CD4-positive, alpha-beta T cell treated with Interleukin-4 for 4 hours (primary cell): ENCODE measurements around the gene FBXL20.
"Not testable (repeated sequence)": the region's sequence is repeated elsewhere in the genome, so short reads cannot be mapped to it uniquely, and the experiment has no call there.

Source experiments
- DNase-seq: peaks from one replicate; pipeline ENCODE4 v3.0.0-alpha.2; 2020

The FBXL20 gene

DNA sequence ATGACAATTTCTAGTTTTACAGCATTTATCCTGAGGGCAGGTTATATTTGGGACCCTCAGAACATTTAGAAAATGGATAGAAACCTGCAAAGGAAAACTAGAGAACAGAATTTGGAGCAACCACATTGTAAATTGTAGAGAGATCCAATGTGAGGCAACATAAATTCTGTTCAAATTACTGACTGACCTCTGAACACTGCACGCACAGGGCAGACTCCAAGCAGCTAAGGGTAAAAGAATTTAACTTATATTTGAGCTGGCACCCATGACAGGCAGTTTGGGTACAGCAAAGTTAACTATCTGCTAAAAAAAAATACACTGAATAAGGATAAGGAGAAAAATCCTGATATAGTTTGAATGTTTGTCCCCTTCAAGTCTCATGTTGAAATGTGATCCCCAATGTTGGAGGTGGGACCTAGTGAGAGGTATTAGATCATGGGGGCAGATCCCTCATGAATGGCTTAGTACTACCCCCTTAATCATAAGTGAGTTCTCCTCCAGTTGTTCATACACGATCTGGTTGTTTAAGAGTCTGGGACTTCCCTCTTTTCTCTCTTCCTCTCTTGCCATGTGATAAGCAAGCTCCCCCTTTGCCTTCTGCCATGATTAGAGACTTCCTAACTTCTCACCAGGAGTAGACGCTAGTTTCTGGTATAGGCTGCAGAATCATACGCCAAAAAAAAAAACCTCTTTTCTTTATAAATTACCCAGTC, 75.7 kb downstream of the FBXL20 start:
- DNase-seq, result no peak

DNA sequence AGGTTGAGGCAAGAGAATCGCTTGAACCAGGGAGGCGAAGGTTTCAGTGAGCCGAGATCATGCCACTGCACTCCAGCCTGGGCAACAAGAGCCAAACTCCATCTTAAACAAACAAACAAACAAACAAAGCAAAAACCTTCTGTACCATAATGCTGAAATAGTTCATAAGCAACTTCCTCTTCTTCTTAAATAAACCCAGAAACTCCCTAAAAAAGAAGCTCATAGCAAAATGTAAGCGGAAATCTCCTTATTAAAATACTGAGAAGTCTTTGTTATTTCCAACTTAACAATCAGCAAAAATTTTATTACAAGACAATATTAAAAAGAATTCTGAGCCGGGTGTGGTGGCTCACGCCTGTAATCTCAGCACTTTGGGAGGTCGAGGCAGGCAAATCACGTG, 82.8 kb downstream of the FBXL20 start:
- no peak for DNase-seq

DNA sequence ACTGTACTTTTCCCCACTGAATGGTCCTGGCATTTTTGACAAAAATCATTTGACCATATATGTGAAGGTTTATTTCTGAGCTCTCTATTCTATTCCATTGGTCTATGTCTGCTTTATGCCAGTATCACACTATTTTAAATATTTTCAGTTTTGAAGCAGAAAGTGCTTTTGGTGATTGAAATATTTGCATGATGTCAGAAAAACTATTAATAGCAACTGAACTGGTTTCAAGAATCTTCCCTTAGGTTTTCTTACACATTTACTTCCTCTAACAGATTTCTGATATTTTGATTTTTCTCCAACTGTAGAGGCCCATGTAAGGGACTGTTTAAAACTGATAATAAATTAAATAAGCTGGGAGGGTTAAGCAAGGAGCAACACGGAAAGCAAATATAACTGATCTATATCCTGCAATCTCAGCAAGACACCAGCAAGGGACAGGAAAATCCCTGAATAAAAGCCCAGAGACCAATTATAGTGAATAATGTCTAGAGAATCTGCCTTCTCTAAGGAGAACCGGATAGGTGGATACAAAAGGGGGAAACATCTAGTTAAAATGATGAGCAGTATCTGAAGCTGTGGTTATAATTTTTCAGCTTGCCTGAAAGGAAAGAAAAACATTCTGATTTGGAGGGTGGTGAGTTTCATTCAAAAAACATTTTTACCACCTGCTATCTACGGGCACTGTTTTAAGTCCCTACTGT, 94.8 kb downstream of the FBXL20 start:
- DNase-seq, result no peak

DNA sequence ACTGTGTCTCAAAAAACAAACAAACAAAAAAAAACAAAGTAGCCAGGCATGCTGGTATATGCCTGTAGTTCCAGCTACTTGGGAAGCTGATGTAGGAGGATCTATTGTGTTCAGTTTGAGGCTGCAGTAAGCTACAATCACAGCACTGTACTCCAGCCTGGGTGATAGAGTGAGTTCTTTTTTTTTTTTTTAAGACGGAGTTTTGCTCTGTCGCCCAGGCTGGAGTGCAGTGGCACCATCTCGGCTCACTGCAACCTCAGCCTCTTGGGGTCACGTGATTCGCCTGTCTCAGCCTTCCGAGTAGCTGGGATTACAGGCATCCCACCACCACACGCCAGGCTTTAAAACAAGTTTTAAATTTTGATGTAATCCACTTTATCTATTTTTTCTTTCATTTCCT, 95.4 kb downstream of the FBXL20 start:
- DNase-seq, result no peak

DNA sequence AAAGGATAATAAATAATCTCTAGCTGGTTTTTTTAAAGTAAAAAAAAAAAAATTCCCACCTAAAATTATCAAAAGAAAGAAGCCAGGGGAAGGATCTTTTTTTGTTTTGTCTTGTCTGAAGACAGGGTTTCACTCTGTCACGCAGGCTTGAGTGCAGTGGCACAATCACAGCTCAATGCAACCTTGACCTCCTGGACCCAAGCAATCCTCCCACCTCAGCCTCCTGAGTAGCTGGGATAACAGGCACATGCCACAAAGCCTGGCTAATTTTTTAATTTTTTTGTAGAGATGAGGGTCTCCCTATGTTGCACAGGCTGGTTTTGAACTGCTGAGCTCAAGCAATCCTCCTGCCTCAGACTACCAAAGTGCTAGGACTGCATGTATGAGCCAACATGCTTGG, 97.2 kb downstream of the FBXL20 start:
- DNase-seq, result no peak

DNA sequence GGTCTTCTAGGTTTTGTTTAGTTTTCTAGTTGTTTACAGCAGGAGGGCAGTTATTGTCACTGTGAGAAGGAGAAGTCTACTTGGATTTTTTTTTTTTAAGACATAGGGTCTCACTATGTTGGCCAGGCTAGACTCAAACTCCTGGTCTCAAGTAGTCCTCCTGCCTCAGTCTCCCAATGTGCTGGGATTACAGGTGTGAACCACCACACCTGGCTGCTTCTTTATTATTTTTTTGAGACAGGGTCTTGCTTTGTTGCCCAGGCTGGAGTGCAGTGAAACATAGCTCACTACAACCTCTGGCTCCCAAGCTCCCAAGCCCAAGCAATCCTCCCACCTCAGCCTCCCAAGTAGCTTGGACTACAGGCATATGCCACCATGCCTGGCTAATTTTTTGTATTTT, 107.4 kb downstream of the FBXL20 start:
- no peak for DNase-seq

DNA sequence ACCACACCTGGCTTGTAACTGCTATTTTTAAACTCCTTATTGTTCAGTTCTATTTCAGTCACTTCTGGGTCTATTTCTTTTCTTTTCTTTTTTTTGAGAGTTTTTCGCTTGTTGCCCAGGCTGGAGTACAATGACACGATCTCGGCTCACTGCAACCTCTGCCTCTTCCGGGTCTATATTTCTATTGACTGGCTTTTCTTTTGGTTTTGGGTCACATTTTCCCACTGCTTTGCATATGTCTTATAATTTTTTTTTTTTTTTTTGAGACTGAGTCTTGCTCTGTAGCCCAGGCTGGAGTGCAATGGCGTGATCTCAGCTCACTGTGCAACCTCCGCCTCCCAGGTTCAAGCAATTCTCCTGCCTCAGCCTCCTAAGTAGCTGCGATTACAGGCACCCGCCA, 108.9 kb downstream of the FBXL20 start:
- not testable (repeated sequence) for DNase-seq

DNA sequence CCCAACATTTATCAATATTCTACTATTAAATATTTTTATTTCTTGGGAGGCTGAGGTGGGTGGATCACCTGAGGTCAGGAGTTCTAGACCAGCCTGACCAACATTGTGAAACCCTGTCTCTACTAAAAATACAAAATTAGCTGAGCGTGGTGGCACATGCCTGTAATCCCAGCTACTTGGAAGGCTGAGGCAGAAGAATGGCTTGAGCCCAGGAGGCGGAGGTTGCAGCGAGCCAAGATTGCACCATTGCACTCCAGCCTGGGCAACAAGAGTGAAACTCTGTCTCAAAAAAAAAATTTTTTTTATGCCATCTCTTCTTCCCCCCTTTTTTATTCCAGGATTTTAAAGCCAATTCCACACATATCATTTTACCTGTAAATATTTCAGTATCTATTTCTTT, 114.9 kb downstream of the FBXL20 start:
- DNase-seq, result not testable (repeated sequence)

DNA sequence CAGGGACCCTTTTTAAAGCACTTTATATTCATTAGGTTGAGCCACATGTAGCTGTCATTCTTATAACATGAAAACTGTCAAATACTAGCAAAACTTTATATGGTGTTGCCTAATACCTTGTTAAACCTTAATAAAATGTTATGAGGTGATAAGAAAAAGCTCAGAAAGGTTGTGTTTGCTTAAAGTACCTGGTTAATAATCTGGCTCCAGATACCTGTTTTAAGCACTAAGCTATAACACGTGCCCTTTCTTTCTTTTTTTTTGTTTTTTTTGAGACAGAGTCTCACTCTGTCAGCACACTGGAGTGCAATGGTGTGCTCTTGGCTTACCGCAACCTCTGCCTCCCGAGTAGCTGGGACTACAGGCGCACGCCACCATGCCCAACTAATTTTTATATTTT, 116.7 kb downstream of the FBXL20 start:
- no peak for DNase-seq

DNA sequence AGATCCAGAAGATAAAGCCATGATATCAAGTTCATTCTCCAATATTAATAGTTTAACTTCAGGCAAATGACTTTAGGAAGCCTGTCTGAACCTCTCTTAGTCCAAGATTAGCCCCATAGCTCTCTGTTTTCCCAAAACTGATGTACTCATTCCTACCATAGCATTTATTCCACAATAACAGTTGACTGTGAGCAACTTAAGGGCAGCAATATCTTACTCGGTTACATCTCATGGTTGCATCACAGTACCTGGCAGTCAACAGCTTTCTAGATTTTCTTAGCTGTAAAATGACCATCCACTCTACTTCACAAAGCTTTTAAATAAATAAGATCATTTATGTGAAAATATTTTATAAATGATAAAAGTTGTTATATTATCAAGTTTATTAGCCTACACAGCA, 117.5 kb downstream of the FBXL20 start:
- no peak for DNase-seq

DNA sequence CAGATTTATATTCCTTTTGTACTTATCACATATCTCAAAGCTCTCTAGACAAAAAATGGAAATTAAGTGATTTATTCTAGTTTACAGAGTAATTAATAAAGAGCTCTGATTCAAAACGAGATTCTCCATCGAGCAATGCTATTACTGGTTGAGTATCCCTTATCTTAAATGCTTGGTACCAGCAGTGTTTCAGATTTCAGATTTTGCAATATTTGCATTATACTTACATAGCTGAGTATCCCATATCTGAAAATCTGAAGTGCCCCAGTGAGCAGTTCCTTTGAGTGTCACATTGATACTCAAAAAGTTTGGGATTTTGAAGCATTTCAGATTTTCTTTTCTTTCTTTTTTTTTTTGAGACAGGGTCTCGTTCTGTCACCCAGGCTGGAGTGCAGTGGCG, 118.3 kb downstream of the FBXL20 start:
- no peak for DNase-seq

DNA sequence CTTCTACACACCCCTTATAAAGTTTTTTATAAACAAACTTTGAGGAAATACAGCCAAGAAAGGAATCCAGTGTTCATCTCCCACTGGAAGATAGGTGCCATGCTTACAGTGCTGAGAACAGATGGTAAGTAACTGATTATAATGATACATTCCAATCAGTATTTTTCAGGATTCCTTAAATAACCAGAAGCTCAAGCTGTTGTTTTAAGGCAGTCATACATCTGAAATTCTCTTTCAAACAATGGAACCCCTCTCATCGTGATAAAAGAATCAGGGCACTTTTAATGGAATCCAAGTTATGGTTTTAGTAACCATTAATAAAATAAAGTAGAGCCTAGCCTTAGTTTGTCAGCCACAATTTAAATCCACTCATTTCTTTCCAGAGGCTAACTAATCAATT, 119.6 kb downstream of the FBXL20 start:
- no peak for DNase-seq

DNA sequence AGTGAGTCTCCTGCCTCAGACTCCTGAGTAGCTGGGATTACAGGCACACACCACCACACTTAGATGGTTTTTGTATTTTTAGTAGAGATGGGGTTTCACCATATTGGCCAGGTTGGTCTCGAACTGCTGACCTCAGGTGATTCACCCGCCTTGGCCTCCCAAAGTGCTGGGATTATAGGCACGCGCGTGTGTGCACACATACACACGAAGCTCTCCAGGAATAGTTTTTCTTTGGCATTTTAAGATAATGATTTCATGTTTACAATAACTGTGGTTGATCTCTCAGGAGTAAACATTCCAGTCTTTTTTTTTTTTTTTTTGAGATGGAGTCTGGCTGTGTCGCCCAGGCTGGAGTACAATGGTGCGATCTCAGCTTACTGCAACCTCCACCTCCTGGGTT, 123.2 kb downstream of the FBXL20 start:
- not testable (repeated sequence) for DNase-seq

DNA sequence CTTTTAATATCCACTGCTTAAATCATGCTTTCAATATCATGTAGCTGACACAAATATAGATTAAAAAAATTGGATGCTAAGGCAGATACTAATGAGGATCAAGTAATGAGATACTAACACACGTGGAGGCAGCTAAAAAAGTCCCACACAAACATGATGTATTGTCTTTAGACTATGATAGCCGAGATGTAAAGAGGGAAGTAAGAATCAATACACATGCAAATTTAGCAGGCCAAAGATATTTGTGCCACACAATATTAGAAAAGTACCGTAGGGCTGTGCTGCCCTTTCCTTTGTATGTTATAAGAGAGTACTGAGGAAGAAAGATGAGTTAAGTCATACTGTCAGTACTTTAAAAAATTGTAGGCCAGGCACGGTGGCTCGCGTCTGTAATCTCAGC, 124.3 kb downstream of the FBXL20 start:
- DNase-seq, result no peak

DNA sequence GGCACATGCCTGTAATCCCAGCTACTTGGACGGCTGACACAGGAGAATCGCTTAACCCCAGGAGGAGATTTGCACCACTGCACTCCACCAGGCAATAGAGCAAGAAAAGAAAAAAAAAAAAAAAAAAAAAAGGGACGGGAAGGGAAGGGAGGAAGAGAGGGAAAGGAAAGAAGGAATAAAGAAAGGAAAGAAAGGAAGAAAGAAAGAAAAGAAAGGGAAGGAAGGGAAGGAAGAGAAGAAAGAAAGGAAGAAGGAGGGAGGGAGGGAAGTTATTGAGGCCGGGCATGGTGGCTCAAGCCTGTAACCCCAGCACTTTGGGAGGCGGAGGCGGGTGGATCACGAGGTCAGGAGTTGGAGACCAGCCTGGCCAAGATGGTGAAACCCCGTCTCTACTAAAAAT, 125.3 kb downstream of the FBXL20 start:
- DNase-seq, result no peak

DNA sequence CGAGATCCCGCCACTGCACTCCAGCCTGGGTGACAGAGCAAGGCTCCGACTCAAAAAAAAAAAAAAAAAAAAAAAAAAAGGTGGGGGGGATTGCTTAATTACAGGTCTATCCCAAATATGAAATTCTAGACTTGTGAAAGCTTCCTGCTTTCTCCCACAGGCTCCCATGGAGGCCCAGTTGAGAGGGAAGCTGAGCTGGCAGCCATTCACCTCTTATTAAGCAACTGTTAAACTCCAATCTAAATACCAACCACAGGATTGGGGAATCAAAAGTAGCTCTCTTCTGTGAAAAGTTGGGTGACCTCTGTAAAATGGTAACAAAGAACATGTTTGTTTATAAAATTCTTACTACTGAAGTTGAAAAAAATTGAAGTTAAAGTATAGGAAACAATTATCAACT, 129.9 kb downstream of the FBXL20 start:
- no peak for DNase-seq

DNA sequence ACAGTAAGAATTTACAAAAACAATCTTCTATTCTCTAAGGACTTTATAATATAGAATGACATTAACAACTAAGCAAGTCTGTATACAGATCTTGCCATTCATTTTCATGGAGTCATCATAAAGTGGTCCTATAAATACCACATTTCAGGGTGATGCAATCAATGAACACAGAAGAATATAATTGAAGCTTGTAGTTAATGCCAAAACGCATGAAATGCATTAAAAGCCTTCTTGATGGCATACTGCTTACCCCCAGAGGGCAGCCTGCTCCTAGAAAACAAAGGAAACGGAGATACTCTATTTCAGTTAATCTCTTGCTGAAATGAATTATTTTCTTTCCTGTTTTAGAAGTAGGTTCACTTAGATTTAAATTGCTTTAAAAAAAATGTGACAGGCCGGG, 130.5 kb downstream of the FBXL20 start:
- DNase-seq, result no peak

DNA sequence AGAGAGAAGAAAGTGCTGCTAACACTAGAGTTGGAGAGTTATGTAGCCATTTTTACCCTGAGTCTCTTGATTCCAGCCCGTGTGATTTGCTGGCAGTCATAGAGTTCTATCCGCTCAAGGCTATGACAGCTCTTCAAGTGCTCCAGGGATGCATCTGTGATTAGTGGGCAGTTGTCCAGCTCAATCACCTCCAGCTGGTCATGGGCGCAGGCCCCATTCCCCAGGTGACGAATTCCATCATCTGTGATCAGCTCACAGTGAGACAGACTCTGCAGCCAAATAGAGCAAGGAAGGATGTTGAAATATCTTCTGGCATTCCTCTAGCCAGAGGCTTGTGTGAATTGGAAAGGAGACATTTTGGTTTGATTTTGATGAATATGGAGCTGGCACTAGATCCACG, 137.3 kb downstream of the FBXL20 start:
- DNase-seq, result no peak

DNA sequence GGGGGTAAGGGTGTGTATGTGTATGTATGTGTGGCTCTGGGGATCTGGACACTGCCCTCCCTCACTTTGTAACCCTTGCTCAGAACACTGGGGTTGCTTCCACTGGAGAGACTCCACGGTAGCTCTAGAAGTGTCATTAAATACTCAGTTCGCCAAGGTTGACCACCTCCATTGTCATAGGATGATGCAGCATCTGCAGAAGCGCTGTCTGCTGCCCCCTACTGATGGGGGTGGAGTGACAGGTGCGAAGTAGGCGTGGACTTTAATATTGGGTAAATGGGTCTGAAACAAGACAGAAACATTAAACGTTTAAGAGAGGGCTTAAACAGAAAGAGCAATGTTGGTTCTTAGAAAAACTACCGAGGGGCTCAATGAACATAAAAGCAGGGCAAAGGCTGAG, 140.1 kb downstream of the FBXL20 start:
- DNase-seq, result no peak

DNA sequence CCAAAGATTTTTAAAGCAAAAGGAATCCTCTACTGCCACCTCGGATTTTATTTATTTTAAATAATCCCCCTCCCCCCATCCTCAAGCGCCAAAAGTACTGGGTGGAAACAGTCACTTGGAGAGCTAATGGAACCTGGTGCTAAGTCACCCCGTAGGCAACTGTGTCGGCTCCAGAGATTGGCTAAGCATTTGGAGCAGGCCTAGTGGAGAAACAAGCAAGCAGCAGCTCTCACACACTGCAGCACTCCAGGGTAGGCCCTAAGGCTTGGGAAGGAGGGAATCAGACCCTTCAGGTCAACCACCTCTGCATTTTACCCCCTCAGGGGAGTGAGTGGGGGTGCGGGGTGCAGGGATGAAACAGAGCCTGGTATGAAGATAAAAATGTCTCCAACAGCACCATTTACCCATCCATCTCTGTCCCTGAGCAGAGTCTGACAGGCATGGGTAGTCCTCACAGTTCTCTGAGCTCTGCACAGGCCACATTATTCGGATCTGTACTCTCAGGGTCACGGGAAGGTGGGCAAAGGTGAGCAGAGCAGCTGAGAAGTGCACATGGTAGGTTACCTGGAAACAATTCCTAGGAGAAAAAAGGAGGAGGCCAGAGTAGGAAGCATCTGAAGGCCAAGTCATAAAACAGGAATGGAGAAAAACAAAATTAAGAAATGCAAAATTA, 148.5 kb downstream of the FBXL20 start:
- DNase-seq, result no peak

DNA sequence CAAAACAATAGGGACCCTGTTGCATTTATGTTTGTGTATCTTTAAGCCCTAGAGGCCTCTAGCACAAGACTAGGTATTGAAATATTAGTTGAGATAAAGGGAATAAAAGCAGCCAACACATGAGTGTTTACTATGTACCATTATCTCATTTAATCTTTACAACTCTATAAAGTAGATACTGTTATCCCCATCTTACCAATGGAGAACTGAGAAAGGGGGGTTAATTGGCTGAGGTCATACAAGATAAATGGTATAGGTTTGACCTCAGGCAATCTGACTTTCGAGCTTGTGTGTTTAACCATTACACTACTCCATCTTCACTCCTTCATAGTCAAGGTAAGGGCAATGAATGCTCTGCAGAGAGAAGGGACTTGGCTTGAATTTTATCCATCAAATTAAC, 149.4 kb downstream of the FBXL20 start:
- no peak for DNase-seq

DNA sequence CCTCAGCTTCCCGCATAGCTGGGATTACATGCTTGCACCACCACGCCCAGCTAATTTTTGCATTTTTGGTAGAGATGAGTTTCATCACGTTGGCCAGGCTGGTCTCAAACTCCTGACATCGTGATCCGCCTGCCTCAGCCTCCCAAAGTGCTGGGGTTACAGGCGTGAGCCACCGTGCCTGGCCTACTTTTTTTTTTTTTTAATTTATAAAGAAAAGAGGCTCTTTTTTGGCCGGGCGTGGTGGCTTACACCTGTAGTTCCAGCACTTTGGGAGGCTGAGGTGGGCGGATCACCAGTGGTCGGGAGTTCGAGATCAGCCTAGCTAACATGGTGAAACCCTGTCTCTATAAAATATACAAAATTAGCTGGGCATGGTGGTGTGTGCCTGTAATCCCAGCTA, 151.3 kb downstream of the FBXL20 start:
- DNase-seq, result not testable (repeated sequence)

DNA sequence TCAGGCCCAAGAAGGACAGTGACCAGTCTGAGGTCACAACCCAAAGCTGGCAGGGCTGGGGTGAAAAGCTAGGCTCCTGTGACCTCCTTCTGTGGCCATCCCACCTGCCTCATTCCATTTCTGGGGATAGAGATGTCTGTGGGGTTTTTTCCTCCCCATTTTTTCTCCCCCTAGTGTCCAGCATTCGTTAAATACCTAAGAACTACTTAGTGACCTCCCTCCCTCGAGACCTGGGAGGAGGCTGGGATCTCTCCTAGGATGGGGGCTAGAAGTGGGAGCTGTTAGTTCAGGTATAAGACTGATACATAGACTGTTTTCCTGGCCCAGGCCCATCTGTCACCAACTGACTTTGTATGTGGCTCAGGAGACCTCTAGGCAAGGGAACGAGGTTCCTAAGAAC, 155.2 kb downstream of the FBXL20 start:
- DNase-seq, result no peak
